HL-60/S4 treated with phorbol 12-myristate 13-acetate at 8.2 ng/mL for 4 days and 3 days (cell line): ENCODE results near the gene NBPF9.
"Not testable (repeated sequence)": the region's sequence is repeated elsewhere in the genome, so short reads cannot be mapped to it uniquely, and the experiment has no call there.

Experiments
- in situ Hi-C: fragments of 300-500 bp; cut with MboI; formaldehyde crosslinking; loops from 2 replicates; pipeline ENCODE4 v1.15.0; 2022; ENCODE audit warnings: low sequenced_read_pairs

NBPF9 gene

GRCh38 chr1:149015522-149015921 lies 87.8 kb downstream of the NBPF9 start:
- in situ Hi-C loops = not testable (repeated sequence)

GRCh38 chr1:149013513-149013912 lies 89.8 kb downstream of the NBPF9 start:
- in situ Hi-C loops = not testable (repeated sequence)

GRCh38 chr1:149012599-149012998 lies 90.8 kb downstream of the NBPF9 start:
- in situ Hi-C loops = not testable (repeated sequence)

- in situ Hi-C loops = not testable (repeated sequence)
These were observed 93.6 kb downstream of the NBPF9 start for GRCh38 chr1:149009761-149010160.

GRCh38 chr1:149008769-149009168 lies 94.6 kb downstream of the NBPF9 start:
- in situ Hi-C loops = not testable (repeated sequence)

GRCh38 chr1:149008326-149008725 lies 95.0 kb downstream of the NBPF9 start:
- in situ Hi-C loops = not testable (repeated sequence)
